AG04450 (cell line): ENCODE data around the gene LAMC2. TPM values are rescaled to one million over a fixed set of nuclear protein-coding genes. Genes with fewer than 3 reads are reported as not detected.

Experiments
- CTCF ChIA-PET: fragments of 300-600, 350-600 bp; formaldehyde crosslinking; extraction: SDS; loops from one replicate; lab custom pipeline; 2022; ENCODE audit warnings: antibody characterized with exemption, inconsistent platforms; lab: Charles Lee
- POLR2A ChIA-PET: fragments of 350-600 bp; formaldehyde crosslinking; extraction: SDS; loops from one replicate; lab custom pipeline; 2021; ENCODE audit warnings: antibody characterized with exemption, inconsistent platforms; lab: Yijun Ruan, JAX
- DNase-seq: peaks from one replicate; pipeline ENCODE4 v3.0.0-alpha.2; 2011; ENCODE audit warnings: low read depth, low spot score
- H3K27ac ChIP-seq: one replicate; pipeline ENCODE4 v1.5.1; 2012; ENCODE audit warnings: low read depth, low read length, control low read depth
- H3K27me3 ChIP-seq: one replicate; pipeline ENCODE4 v1.6.0; 2012; ENCODE audit warnings: low read length; ENCODE audit not compliant: control insufficient read depth, insufficient read depth
- H3K4me3 ChIP-seq: 2 replicates; pipeline ENCODE4 v1.5.1; 2011; ENCODE audit warnings: mild to moderate bottlenecking, low read depth, low read length, control low read depth
- H3K9me3 ChIP-seq: 2 replicates; pipeline ENCODE4 v1.5.1; 2012; ENCODE audit warnings: low read length; ENCODE audit not compliant: control insufficient read depth, insufficient read depth
- polyA plus RNA-seq: library from polyadenylated mRNA; depleted of rRNA; stranded (reverse); fragments of >200 nt; gene quantifications from 2 replicates; pipeline ENCODE4 v1.2.3, GENCODE V29; 2011
- TF ChIP-seq, protein P1 (sequence below): IDR thresholded peaks from 2 replicates; pipeline ENCODE4 v1.5.1; 2011; ENCODE audit warnings: low read depth, low read length, control low read depth, inconsistent platforms

LAMC2 gene
- polyA plus RNA-seq, 1 experiment: 1.6 TPM

DNA sequence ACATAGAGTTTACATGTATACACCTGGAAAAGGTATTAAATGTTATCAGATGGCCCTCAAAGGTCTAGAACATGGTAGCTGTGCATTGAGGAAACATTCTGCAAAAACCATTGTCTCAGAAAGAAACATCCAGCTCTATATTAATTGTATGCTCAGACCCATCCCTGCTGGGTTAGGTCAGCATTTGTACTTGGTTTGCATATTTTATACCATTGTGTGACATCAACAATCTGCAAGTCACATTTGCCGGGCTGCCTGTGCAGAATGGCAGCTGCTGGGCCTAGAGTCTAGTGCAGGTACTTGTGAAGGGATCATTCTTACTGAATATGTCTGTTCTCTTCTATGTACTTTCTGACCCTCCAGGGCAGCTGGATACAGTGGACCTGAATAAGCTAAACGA is 43.9 kb upstream of the LAMC2 start:
- DNase-seq: no peak
- POLR2A ChIA-PET: interaction anchor here (1.0 kb wide), 1 partner anchor 107 kb away, joined by 7 read pairs; no protein-coding TSS in a partner anchor
- TF ChIP-seq, protein P1, sequence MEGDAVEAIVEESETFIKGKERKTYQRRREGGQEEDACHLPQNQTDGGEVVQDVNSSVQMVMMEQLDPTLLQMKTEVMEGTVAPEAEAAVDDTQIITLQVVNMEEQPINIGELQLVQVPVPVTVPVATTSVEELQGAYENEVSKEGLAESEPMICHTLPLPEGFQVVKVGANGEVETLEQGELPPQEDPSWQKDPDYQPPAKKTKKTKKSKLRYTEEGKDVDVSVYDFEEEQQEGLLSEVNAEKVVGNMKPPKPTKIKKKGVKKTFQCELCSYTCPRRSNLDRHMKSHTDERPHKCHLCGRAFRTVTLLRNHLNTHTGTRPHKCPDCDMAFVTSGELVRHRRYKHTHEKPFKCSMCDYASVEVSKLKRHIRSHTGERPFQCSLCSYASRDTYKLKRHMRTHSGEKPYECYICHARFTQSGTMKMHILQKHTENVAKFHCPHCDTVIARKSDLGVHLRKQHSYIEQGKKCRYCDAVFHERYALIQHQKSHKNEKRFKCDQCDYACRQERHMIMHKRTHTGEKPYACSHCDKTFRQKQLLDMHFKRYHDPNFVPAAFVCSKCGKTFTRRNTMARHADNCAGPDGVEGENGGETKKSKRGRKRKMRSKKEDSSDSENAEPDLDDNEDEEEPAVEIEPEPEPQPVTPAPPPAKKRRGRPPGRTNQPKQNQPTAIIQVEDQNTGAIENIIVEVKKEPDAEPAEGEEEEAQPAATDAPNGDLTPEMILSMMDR: no peak
- Histone ChIP-seq H3K27me3 (no peaks in the 10 kb centered on the region), H3K27ac (no peak overlapping the region), H3K9me3 (no peaks in the 10 kb centered on the region), H3K4me3 (no peak overlapping the region)
- CTCF ChIA-PET: interaction anchor here (0.5 to 1.2 kb wide), 3 partner anchors 154 to 181 kb away, joined by 3 to 5 read pairs (median 3); no protein-coding TSS in a partner anchor

DNA sequence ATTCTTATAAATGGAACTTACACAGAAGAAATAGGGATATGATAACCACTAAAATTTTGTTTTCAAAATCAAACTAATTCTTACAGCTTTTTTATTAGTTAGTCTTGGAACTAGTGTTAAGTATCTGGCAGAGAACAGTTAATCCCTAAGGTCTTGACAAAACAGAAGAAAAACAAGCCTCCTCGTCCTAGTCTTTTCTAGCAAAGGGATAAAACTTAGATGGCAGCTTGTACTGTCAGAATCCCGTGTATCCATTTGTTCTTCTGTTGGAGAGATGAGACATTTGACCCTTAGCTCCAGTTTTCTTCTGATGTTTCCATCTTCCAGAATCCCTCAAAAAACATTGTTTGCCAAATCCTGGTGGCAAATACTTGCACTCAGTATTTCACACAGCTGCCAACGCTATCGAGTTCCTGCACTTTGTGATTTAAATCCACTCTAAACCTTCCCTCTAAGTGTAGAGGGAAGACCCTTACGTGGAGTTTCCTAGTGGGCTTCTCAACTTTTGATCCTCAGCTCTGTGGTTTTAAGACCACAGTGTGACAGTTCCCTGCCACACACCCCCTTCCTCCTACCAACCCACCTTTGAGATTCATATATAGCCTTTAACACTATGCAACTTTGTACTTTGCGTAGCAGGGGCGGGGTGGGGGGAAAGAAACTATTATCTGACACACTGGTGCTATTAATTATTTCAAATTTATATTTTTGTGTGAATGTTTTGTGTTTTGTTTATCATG is 42.3 kb upstream of the LAMC2 start:
- no peak for DNase-seq
- CTCF ChIA-PET: no interaction called here

DNA sequence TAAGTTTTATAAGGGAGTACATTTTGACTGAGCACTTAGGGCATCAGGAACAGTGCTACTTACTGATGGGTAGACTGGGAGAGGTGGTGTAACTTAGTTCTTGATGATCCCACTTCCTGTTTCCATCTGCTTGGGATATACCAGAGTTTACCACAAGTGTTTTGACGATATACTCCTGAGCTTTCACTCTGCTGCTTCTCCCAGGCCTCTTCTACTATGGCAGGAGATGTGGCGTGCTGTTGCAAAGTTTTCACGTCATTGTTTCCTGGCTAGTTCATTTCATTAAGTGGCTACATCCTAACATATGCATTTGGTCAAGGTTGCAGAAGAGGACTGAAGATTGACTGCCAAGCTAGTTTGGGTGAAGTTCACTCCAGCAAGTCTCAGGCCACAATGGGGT is 41.3 kb upstream of the LAMC2 start:
- ChIA-PET POLR2A (no interaction called here), CTCF (interaction anchor here (2.1 kb wide), 1 partner anchor 90 kb away, joined by 6 read pairs; no protein-coding TSS in a partner anchor)
- H3K4me3 ChIP-seq: no peak overlapping the region
- H3K27ac ChIP-seq: no peak overlapping the region
- TF ChIP-seq, protein P1: no peak
- H3K9me3 ChIP-seq: no peaks in the 10 kb centered on the region
- DNase-seq: no peak
- no peaks in the 10 kb centered on the region for H3K27me3 ChIP-seq

More for the DNA sequence above, 42.3 kb upstream of the LAMC2 start:
- Histone ChIP-seq H3K27ac (no peak overlapping the region), H3K27me3 (no peaks in the 10 kb centered on the region), H3K9me3 (no peaks in the 10 kb centered on the region), H3K4me3 (no peak overlapping the region)
- TF ChIP-seq, protein P1: no peak
- POLR2A ChIA-PET: interaction anchor here (0.6 kb wide), 1 partner anchor 26 kb away, joined by 4 read pairs; no protein-coding TSS in a partner anchor

DNA sequence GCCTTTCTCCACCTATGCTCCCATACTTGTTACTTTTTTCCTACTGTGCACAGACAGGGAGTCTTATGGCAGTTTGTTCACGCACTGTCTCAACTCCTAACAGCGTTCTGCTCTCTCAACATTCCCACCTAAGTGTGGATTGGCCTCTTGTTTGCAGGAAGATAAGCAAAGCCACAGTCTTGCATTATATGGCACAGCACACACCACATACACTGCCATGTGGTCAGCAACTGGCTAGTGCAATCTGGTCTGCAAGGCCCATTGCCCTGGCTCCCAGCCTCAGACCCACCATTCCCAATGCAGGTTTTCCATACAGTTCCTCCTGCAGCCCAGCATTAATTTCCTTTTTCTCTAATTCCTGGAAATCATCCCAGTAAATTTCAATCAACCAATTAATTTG is 38.3 kb upstream of the LAMC2 start:
- Histone ChIP-seq H3K9me3 (no peaks in the 10 kb centered on the region), H3K4me3 (no peak overlapping the region), H3K27ac (no peak overlapping the region), H3K27me3 (no peaks in the 10 kb centered on the region)
- ChIA-PET CTCF (no interaction called here), POLR2A (no interaction called here)
- no peak for DNase-seq
- TF ChIP-seq, protein P1: no peak

DNA sequence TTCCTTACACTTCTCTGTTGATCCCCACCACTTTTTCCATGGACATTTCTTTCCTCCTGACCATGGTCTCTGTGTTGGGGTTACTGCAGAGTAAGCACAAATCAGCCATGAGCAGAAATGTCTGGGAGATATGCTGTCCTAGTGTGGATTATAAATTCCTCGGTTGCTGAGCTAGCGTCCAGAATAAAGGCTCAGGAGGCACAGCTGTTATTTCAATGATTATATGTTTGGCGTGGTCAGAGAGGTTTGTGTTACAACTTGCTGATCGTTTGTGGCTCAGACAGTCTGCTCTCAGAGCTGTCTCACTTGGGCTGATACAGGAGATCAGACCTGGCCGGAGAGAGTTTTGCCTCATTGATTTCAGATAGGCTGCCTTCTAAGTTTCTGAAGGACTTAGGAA is 37.5 kb upstream of the LAMC2 start:
- ChIA-PET CTCF (interaction anchor here (1.2 kb wide), 1 partner anchor 86 kb away, joined by 3 read pairs; no protein-coding TSS in a partner anchor), POLR2A (interaction anchor here (0.6 kb wide), 1 partner anchor 193 kb away, joined by 3 read pairs; no protein-coding TSS in a partner anchor)
- H3K27ac ChIP-seq: peak overlapping the region; percentile 39
- TF ChIP-seq, protein P1: no peak
- H3K9me3 ChIP-seq: no peaks in the 10 kb centered on the region
- no peak overlapping the region for H3K4me3 ChIP-seq
- H3K27me3 ChIP-seq: no peaks in the 10 kb centered on the region
- DNase-seq: peak; percentile 7
